Activated T-helper 2 cell treated with anti-CD3 and anti-CD28 coated beads, Interferon-gamma antibody, Interleukin-2, Interleukin-4, amounts not matched to agents 10 μg/mL and 5 μg/mL and 100 μg/mL, durations not matched to agents 14 hours and 24 hours and 36 hours (primary cell): ENCODE measurements around the gene HAGHL. TPM values are rescaled to one million over a fixed set of nuclear protein-coding genes. Genes with fewer than 3 reads are reported as not detected.

Experiments used
- DNase-seq: peaks from one replicate; pipeline ENCODE4 v3.0.0; 2021; ENCODE audit warnings: low spot score
- H3K27ac Mint-ChIP-seq: one replicate; pipeline ENCODE4 v1.8.0; 2021; ENCODE audit warnings: mixed read lengths
- H3K27me3 Mint-ChIP-seq: one replicate; pipeline ENCODE4 v1.8.0; 2021; ENCODE audit warnings: low read depth, mixed read lengths
- H3K36me3 Mint-ChIP-seq: one replicate; pipeline ENCODE4 v1.8.0; 2021; ENCODE audit warnings: low read depth, mixed read lengths
- H3K4me1 Mint-ChIP-seq: one replicate; pipeline ENCODE4 v1.8.0; 2021; ENCODE audit warnings: low read depth, mixed read lengths
- H3K4me3 Mint-ChIP-seq: one replicate; pipeline ENCODE4 v1.8.0; 2021; ENCODE audit warnings: low read depth, mild to moderate bottlenecking, moderate library complexity, mixed read lengths
- H3K9me3 Mint-ChIP-seq: one replicate; pipeline ENCODE4 v1.8.0; 2021; ENCODE audit warnings: mixed read lengths
- intact Hi-C: fragments of 100-400 bp; cut with micrococcal nuclease; formaldehyde crosslinking; loops from one replicate; pipeline ENCODE4 v1.15.1; 2023
- total RNA-seq: library from RNA; stranded (reverse); gene quantifications from 2 replicates; pipeline ENCODE4 v1.2.3, GENCODE V29; 2022

HAGHL gene
- total RNA-seq, 1 donor from 2014 or later = 18.5 TPM

GRCh38 chr16:778447-778846, 51.5 kb downstream of the HAGHL start:
- no peak for DNase-seq
- no peaks in the 10 kb centered on the region for H3K27me3 Mint-ChIP-seq
- no peaks in the 10 kb centered on the region for H3K36me3 Mint-ChIP-seq
- H3K27ac Mint-ChIP-seq = no peak overlapping the region
- no peaks in the 10 kb centered on the region for H3K9me3 Mint-ChIP-seq
- H3K4me3 Mint-ChIP-seq = no peak overlapping the region
- peaks cover 2% of the 10 kb centered on the region for H3K4me1 Mint-ChIP-seq
- intact Hi-C loops = no loop called here

- intact Hi-C loops = no loop called here
- no peak for DNase-seq
- Mint-ChIP-seq H3K4me3 (no peak overlapping the region), H3K27ac (no peak overlapping the region), H3K36me3 (no peaks in the 10 kb centered on the region), H3K27me3 (no peaks in the 10 kb centered on the region), H3K9me3 (no peaks in the 10 kb centered on the region), H3K4me1 (peaks cover 2% of the 10 kb centered on the region)
These were observed 52.1 kb downstream of the HAGHL start for GRCh38 chr16:778909-779527.

Other genes starting within 250 kb of the HAGHL start
- gene CAPN15, start 199.4 kb upstream of the HAGHL start, total RNA-seq = 101 and 103 TPM in 2 replicates
- gene PRR35, start 166.7 kb upstream of the HAGHL start, total RNA-seq = not detected in 2 replicates
- gene NHLRC4, start 160.1 kb upstream of the HAGHL start, total RNA-seq = 1.1 and 1.3 TPM in 2 replicates
- gene PIGQ, start 157.1 kb upstream of the HAGHL start, total RNA-seq = 43.4 and 44.9 TPM in 2 replicates
- gene RAB40C, start 137.0 kb upstream of the HAGHL start, total RNA-seq = 13.4 and 16.2 TPM in 2 replicates
- gene WFIKKN1, start 96.1 kb upstream of the HAGHL start, total RNA-seq = 0.32 and 0.57 TPM in 2 replicates
- gene METTL26, start 90.8 kb upstream of the HAGHL start, total RNA-seq = 128 and 131 TPM in 2 replicates
- 62.6 and 63.1 TPM in 2 replicates for gene MCRIP2, start 85.3 kb upstream of the HAGHL start, total RNA-seq
- 73.7 and 77.2 TPM in 2 replicates for gene WDR90, start 77.7 kb upstream of the HAGHL start, total RNA-seq
- 156 and 158 TPM in 2 replicates for gene RHOT2, start 59.0 kb upstream of the HAGHL start, total RNA-seq
- 1.3 and 1.4 TPM in 2 replicates for gene RHBDL1, start 51.4 kb upstream of the HAGHL start, total RNA-seq
- gene STUB1, start 46.7 kb upstream of the HAGHL start, total RNA-seq = 84.1 and 91.2 TPM in 2 replicates
- 48.8 and 52.9 TPM in 2 replicates for gene JMJD8, start 42.8 kb upstream of the HAGHL start, total RNA-seq
- gene WDR24, start 36.7 kb upstream of the HAGHL start, total RNA-seq = 19.0 and 20.9 TPM in 2 replicates
- gene FBXL16, start 21.3 kb upstream of the HAGHL start, total RNA-seq = 5.8 and 6.4 TPM in 2 replicates
- 30.0 and 31.7 TPM in 2 replicates for gene METRN, start 12.0 kb upstream of the HAGHL start, total RNA-seq
- 52.8 and 54.4 TPM in 2 replicates for gene ANTKMT, start 6.0 kb upstream of the HAGHL start, total RNA-seq
- gene CCDC78, start 663 bp upstream of the HAGHL start, total RNA-seq = 7.3 and 8.3 TPM in 2 replicates
- gene CIAO3, start 13.9 kb downstream of the HAGHL start, total RNA-seq = 42.8 and 43.4 TPM in 2 replicates
- gene MSLN, start 33.6 kb downstream of the HAGHL start, total RNA-seq = not detected in 2 replicates
- 35.1 and 35.3 TPM in 2 replicates for gene RPUSD1, start 61.3 kb downstream of the HAGHL start, total RNA-seq
- 108 and 119 TPM in 2 replicates for gene CHTF18, start 61.5 kb downstream of the HAGHL start, total RNA-seq
- gene GNG13, start 73.6 kb downstream of the HAGHL start, total RNA-seq = not detected in 2 replicates
- 14.0 and 14.3 TPM in 2 replicates for gene LMF1, start 243.9 kb downstream of the HAGHL start, total RNA-seq